ENCODE measurements around the gene GPR37L1.

The GPR37L1 gene, protein sequence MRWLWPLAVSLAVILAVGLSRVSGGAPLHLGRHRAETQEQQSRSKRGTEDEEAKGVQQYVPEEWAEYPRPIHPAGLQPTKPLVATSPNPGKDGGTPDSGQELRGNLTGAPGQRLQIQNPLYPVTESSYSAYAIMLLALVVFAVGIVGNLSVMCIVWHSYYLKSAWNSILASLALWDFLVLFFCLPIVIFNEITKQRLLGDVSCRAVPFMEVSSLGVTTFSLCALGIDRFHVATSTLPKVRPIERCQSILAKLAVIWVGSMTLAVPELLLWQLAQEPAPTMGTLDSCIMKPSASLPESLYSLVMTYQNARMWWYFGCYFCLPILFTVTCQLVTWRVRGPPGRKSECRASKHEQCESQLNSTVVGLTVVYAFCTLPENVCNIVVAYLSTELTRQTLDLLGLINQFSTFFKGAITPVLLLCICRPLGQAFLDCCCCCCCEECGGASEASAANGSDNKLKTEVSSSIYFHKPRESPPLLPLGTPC

DNA sequence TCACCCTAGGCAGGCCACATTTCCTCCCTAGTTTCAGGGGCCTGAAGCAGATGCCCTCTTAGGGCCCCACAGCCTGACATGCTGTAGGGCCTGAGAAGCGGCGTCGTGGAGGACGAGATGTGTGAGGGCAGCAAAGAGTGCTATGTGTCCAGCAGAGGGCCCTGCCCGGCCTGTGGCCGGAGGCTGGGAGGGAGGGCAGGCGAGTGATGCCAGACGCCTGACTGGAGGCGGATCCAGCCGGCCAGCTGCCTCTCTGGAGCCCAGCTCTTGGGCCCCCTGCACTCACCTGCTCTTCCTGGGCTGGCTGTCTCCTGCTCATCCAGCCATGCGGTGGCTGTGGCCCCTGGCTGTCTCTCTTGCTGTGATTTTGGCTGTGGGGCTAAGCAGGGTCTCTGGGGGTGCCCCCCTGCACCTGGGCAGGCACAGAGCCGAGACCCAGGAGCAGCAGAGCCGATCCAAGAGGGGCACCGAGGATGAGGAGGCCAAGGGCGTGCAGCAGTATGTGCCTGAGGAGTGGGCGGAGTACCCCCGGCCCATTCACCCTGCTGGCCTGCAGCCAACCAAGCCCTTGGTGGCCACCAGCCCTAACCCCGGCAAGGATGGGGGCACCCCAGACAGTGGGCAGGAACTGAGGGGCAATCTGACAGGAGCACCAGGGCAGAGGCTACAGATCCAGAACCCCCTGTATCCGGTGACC is at the start of gene GPR37L1:
TSS of gene GPR37L1 (plus strand) at position 279 of the 697 bp plus-strand sequence. CDS start at position 326, 47 bp downstream.
- Mint-ChIP-seq H3K4me3 (no peak within 1 kb of the TSS), H3K4me1 (no peaks in the 10 kb centered on the region), H3K27ac (no peak within 1 kb of the TSS), H3K9me3 (no peaks in the 10 kb centered on the region), H3K27me3 (peaks cover 47% of the 10 kb centered on the region), H3K36me3 (no peaks in the 10 kb centered on the region)
- no peak for DNase-seq
- CTCF ChIA-PET: interaction anchor here (1.2 to 1.6 kb wide), 2 partner anchors 10 to 123 kb away, joined by 3 to 5 read pairs; no protein-coding TSS in a partner anchor

- CTCF ChIA-PET: no interaction called here
- Mint-ChIP-seq H3K27me3 (no peaks in the 10 kb centered on the region), H3K4me1 (peaks cover 4% of the 10 kb centered on the region), H3K27ac (no peak overlapping the region), H3K4me3 (no peak overlapping the region), H3K36me3 (no peaks in the 10 kb centered on the region), H3K9me3 (no peaks in the 10 kb centered on the region)
- DNase-seq: no peak
These were observed 49.5 kb upstream of the GPR37L1 start for GRCh38 chr1:202073206-202073605.

DNA sequence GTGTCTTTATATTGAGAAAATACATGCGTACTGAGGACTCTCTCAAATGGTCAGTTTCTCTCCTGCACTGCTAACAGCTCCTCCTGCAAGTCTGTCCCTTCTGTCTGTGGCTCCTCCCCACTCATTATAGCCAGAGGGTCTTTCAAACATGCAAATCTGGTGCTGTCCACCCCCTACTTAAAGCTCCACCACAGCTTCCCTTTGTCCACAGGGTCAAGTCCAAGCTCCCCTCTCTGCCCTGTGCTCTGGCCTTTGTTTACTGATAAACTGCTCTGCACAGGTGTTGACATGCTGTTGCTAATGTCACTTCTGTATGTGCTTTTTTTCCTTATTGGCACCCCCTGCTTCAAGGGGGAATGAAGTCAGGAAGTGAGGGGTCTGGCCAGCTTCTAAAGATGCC is 47.7 kb upstream of the GPR37L1 start:
- no peak for DNase-seq
- Mint-ChIP-seq H3K27ac (no peak overlapping the region), H3K4me1 (peaks cover 4% of the 10 kb centered on the region), H3K9me3 (no peaks in the 10 kb centered on the region), H3K27me3 (no peaks in the 10 kb centered on the region), H3K36me3 (no peaks in the 10 kb centered on the region), H3K4me3 (no peak overlapping the region)
- CTCF ChIA-PET: no interaction called here

DNA sequence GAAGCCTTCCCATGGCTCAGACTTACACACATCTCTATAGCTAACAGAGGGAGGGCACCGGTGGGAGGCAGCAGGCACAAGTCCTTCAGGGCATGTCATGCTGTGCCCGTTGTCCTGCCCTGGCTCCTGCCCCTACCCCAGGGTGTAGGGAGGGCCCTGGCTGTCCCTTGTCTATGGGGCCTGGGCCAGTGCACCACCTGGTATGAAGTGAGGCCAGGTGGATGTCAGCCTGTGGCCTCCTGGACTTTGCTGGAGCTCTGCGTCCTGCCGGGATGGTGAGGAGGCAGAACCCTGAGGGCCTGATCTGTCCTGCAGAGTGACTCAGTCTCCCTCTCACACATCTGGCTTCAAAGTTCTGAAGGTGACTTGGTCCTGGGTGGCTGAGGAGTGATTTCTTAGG is 47.3 kb upstream of the GPR37L1 start:
- H3K4me3 Mint-ChIP-seq: no peak overlapping the region
- no peaks in the 10 kb centered on the region for H3K36me3 Mint-ChIP-seq
- no peak overlapping the region for H3K27ac Mint-ChIP-seq
- CTCF ChIA-PET: no interaction called here
- H3K9me3 Mint-ChIP-seq: no peaks in the 10 kb centered on the region
- peaks cover 4% of the 10 kb centered on the region for H3K4me1 Mint-ChIP-seq
- H3K27me3 Mint-ChIP-seq: no peaks in the 10 kb centered on the region
- no peak for DNase-seq

DNA sequence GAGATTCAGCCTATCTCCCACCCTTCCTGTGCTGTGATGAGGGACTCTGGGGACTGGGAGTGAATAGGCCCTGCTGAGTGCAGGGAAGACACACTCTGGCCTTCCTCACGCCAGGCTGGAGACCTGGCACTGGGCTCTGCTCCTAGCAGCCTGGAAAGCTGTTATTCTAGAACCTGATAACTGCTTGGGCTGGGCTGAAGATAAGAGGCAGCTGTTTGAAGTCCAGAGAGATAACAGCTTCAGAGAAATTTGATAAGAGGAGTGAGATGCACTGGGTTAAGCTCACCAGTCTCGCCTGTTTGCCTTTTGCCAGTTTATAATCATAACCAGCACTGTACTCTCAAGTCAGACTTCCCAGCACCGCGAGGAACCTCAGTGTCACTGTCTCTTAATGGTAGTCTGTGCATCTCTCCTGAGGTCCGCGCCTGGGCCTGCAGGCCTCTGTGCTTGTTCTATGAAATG is 46.6 kb upstream of the GPR37L1 start:
- no peak overlapping the region for H3K4me3 Mint-ChIP-seq
- CTCF ChIA-PET: no interaction called here
- H3K36me3 Mint-ChIP-seq: no peaks in the 10 kb centered on the region
- H3K9me3 Mint-ChIP-seq: no peaks in the 10 kb centered on the region
- peaks cover 4% of the 10 kb centered on the region for H3K4me1 Mint-ChIP-seq
- no peak overlapping the region for H3K27ac Mint-ChIP-seq
- no peaks in the 10 kb centered on the region for H3K27me3 Mint-ChIP-seq
- DNase-seq: no peak

DNA sequence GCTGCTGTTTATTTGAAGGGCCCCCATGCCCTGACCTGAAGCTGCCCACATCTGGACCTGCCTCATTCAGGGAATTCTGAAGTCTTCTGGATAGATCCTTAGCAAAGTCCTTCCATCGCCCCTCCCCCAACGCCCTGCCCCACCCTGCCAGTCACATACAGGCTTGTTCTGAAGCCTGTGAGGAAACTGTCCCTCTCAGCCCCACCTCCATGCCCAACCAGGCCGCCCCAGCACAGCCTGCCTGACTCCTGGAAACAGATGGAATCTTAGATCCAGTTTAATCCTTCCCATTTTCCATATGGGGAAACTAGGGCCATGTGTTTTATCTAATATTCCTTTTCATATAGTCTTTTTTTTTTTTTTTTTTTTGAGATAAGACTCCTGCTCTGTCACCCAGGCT is 44.5 kb upstream of the GPR37L1 start:
- no peak for DNase-seq
- CTCF ChIA-PET: no interaction called here
- H3K36me3 Mint-ChIP-seq: no peaks in the 10 kb centered on the region

DNA sequence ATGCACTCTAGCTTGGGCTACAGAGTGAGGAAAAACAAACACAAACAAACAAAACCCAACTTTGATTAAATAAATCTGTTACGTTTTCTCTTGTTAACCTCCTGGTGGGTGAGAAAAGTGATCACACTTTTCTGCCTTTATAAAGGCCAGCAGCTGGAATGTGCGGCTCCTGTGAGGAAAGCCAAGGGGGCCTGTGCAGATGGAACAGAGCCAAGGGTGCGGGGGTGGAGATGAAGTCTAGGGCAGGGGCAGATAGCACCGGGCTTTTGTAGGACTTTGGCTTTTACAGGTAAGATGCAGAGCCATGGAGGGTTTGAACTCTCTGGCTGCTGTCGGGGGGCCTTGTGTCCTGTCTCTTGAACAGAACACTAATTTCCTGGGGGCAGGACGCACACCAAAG is 40.7 kb upstream of the GPR37L1 start:
- no peak for DNase-seq
- Mint-ChIP-seq H3K4me1 (peaks cover under 1% of the 10 kb centered on the region), H3K36me3 (no peaks in the 10 kb centered on the region), H3K27ac (no peak overlapping the region), H3K27me3 (peaks cover 18% of the 10 kb centered on the region), H3K9me3 (no peaks in the 10 kb centered on the region), H3K4me3 (no peak overlapping the region)
- CTCF ChIA-PET: interaction anchor here (1.7 kb wide), 1 partner anchor 82 kb away, joined by 3 read pairs; no protein-coding TSS in a partner anchor

More for the DNA sequence above, 44.5 kb upstream of the GPR37L1 start:
- Mint-ChIP-seq H3K4me3 (no peak overlapping the region), H3K27me3 (no peaks in the 10 kb centered on the region), H3K27ac (no peak overlapping the region), H3K4me1 (peaks cover 4% of the 10 kb centered on the region), H3K9me3 (no peaks in the 10 kb centered on the region)

- Mint-ChIP-seq H3K4me3 (no peak overlapping the region), H3K4me1 (no peaks in the 10 kb centered on the region), H3K27me3 (peaks cover 24% of the 10 kb centered on the region), H3K27ac (no peak overlapping the region), H3K36me3 (no peaks in the 10 kb centered on the region), H3K9me3 (no peaks in the 10 kb centered on the region)
- DNase-seq: no peak
- CTCF ChIA-PET: no interaction called here
These were observed 37.7 kb upstream of the GPR37L1 start for GRCh38 chr1:202084791-202085681.

- Mint-ChIP-seq H3K27me3 (peaks cover 27% of the 10 kb centered on the region), H3K4me1 (no peaks in the 10 kb centered on the region), H3K4me3 (no peak overlapping the region), H3K9me3 (no peaks in the 10 kb centered on the region), H3K27ac (no peak overlapping the region), H3K36me3 (no peaks in the 10 kb centered on the region)
- CTCF ChIA-PET: no interaction called here
- no peak for DNase-seq
These were observed 36.9 kb upstream of the GPR37L1 start for GRCh38 chr1:202085682-202086373.

DNA sequence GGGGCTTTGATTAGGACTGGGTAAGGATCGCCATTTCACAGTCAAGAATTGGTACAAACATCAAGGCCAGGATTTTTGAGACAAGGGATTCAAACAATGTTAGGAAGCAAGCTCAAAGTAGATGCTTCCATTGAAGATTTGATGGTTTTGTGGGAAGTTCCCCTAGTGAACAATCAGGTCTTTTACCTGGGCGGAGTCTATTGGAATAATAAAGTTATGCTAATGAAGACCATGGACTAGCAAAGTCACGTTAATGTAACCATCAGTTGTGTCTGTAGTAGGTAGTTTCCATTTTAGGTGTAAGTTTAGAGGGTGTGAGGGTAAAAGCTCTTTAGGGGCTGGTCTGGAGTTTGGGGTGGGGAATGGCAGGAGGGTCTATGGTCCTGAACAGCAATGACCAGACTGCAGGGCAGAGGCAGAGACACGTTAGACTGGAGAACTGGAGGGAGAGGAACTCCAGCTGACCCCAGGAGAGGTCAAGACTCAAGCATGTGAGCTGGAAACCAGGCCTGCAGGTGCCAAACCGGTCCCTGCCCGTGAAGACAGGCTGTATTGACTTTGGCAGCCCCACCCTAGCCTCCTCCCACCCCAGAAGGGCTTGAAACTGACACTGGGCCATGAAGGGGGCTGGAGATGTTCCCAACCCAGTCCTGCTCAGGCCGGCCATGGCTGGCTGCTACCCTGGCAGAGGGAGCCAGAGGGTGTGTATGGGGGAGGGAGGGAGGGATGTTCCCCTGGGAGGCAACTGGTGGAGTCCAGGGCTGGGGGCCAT is 36.0 kb upstream of the GPR37L1 start:
- no peaks in the 10 kb centered on the region for H3K4me1 Mint-ChIP-seq

GRCh38 chr1:202088206-202088605 is 34.5 kb upstream of the GPR37L1 start:
- Mint-ChIP-seq H3K4me1 (no peaks in the 10 kb centered on the region), H3K9me3 (no peaks in the 10 kb centered on the region), H3K27ac (no peak overlapping the region), H3K27me3 (peaks cover 38% of the 10 kb centered on the region), H3K36me3 (no peaks in the 10 kb centered on the region), H3K4me3 (no peak overlapping the region)
- CTCF ChIA-PET: no interaction called here
- DNase-seq: no peak

More for the DNA sequence above, 36.0 kb upstream of the GPR37L1 start:
- Mint-ChIP-seq H3K27me3 (peaks cover 32% of the 10 kb centered on the region), H3K27ac (no peak overlapping the region), H3K4me3 (no peak overlapping the region), H3K36me3 (no peaks in the 10 kb centered on the region), H3K9me3 (no peaks in the 10 kb centered on the region)
- CTCF ChIA-PET: no interaction called here
- no peak for DNase-seq

- DNase-seq: no peak
- Mint-ChIP-seq H3K27me3 (peaks cover 26% of the 10 kb centered on the region), H3K27ac (no peak overlapping the region), H3K36me3 (no peaks in the 10 kb centered on the region), H3K4me1 (no peaks in the 10 kb centered on the region), H3K4me3 (no peak overlapping the region), H3K9me3 (no peaks in the 10 kb centered on the region)
- CTCF ChIA-PET: no interaction called here
These were observed 31.7 kb upstream of the GPR37L1 start for GRCh38 chr1:202090994-202091393.

DNA sequence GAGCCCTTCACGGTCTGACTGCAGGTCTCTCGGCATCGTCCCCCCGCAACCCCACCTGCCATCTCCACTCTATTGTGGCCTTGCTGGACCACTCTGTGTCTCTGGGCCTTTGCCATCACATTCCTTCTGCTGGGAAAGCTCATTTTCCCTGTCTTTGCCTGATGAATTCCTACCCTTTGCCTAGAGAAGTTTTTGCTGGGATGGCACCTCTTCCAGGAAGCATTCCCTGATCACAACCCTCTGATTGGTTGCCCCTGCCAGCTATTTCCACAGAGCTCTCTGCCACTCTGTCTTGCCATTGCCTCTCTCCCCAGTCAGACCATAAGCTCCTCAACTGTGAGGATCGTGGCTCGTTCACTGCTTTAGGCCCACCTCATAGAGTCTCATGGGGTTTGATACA is 28.9 kb upstream of the GPR37L1 start:
- no peak overlapping the region for H3K27ac Mint-ChIP-seq
- no peaks in the 10 kb centered on the region for H3K36me3 Mint-ChIP-seq
- H3K9me3 Mint-ChIP-seq: no peaks in the 10 kb centered on the region
- no peaks in the 10 kb centered on the region for H3K4me1 Mint-ChIP-seq
- H3K4me3 Mint-ChIP-seq: no peak overlapping the region
- CTCF ChIA-PET: interaction anchor here (0.6 kb wide), 1 partner anchor 42 kb away, joined by 3 read pairs; no protein-coding TSS in a partner anchor
- DNase-seq: no peak
- H3K27me3 Mint-ChIP-seq: peaks cover 14% of the 10 kb centered on the region
